Gastrocnemius medialis (tissue), 4 donors: ENCODE measurements around the gene SLC9A7.

ENCODE experiments used
- POLR2A ChIP-seq, 2 donors: fragments of 450-650 bp; IDR thresholded peaks; one replicate each; pipeline ENCODE4 v1.6.1; 2017; ENCODE audit warnings: antibody characterized with exemption in 2 of 2, mild to moderate bottlenecking in 2 of 2, moderate library complexity in 2 of 2
- TF ChIP-seq, protein P1 (sequence below), 5 experiments: fragments of 450-650 bp in 3 of 5; fragments of 200-600 bp in 2 of 5; sonication (generic) in 2 of 5; IDR thresholded peaks in 4 of 5; conservative IDR thresholded peaks in 1 of 5; 1 replicate in 4 of 5; 2 replicates in 1 of 5; pipeline ENCODE4 v1.5.1; 2016 to 2019; ENCODE audit warnings: antibody characterized with exemption in 5 of 5, mild to moderate bottlenecking in 3 of 5, moderate library complexity in 3 of 5

DNA sequence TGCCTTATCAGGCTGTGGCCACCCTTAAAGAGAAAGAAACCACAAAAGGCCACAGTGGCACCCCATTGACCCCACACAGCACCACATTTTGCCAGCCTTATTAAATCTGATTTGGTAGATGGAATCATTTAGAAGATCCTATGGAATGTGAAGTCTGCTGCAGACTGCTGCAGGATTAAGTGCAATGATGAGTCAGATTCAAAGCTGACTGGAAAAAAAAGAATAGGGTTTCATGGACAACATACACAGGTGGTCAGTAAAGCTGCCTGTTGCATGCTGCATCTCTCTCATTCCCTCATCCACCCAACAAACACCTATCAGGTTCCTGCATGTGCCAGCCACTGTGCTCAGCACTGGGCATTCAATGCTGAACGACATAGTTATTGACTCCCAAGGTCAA lies 128.8 kb downstream of the SLC9A7 start:
- no peak for TF ChIP-seq POLR2A (IDR thresholded peaks at IDR 0.05)
- TF ChIP-seq, protein P1, sequence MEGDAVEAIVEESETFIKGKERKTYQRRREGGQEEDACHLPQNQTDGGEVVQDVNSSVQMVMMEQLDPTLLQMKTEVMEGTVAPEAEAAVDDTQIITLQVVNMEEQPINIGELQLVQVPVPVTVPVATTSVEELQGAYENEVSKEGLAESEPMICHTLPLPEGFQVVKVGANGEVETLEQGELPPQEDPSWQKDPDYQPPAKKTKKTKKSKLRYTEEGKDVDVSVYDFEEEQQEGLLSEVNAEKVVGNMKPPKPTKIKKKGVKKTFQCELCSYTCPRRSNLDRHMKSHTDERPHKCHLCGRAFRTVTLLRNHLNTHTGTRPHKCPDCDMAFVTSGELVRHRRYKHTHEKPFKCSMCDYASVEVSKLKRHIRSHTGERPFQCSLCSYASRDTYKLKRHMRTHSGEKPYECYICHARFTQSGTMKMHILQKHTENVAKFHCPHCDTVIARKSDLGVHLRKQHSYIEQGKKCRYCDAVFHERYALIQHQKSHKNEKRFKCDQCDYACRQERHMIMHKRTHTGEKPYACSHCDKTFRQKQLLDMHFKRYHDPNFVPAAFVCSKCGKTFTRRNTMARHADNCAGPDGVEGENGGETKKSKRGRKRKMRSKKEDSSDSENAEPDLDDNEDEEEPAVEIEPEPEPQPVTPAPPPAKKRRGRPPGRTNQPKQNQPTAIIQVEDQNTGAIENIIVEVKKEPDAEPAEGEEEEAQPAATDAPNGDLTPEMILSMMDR (IDR thresholded peaks at IDR 0.05 in 4 of 5, conservative IDR thresholded peaks at IDR 0.05 in 1 of 5), result no peak
